IMR-90 (cell line): ENCODE data around the gene CMTM7. TPM values are rescaled to one million over a fixed set of nuclear protein-coding genes. Genes with fewer than 3 reads are reported as not detected.

Experiments used
- ATAC-seq: fragments of 200-7000 bp; cut with Tn5 transposase; 2 replicates; pipeline ENCODE4 v1.9.1; 2020; ENCODE audit warnings: low read depth, mild to moderate bottlenecking, moderate library complexity
- BruUV-seq: library from RNA; stranded (reverse); fragments of 400-500 nt; replicated peaks from 2 replicates; lab custom pipeline; 2021; lab: Mats Ljungman, UMichigan
- CTCF ChIA-PET: fragments of 300-600 bp; formaldehyde crosslinking; extraction: SDS; loops from one replicate; lab custom pipeline; 2021; ENCODE audit warnings: antibody characterized with exemption; lab: Yijun Ruan, JAX
- POLR2A ChIA-PET: fragments of 300-600 bp; sonication (Branson Sonifier 250); formaldehyde crosslinking; loops from one replicate; lab custom pipeline; 2022; ENCODE audit warnings: antibody characterized with exemption; ENCODE audit not compliant: unreplicated experiment; lab: Charles Lee
- DNase-seq: peaks from one replicate; pipeline ENCODE4 v3.0.0; 2013
- H2AFZ ChIP-seq: replicated peaks from 2 replicates; pipeline ENCODE3; 2013; ENCODE audit warnings: low read length, mild to moderate bottlenecking; ENCODE audit not compliant: poor library complexity
- H2AK5ac ChIP-seq: 2 replicates; pipeline ENCODE4 v1.6.1; 2013; ENCODE audit warnings: low read depth, low read length, inconsistent platforms
- H2AK9ac ChIP-seq: replicated peaks from 2 replicates; pipeline ENCODE3; 2013; ENCODE audit warnings: mild to moderate bottlenecking, low read depth, low read length, moderate library complexity; ENCODE audit not compliant: poor library complexity
- H2BK120ac ChIP-seq: 2 replicates; pipeline ENCODE4 v1.6.1; 2013; ENCODE audit warnings: low read depth, low read length, inconsistent platforms
- H2BK15ac ChIP-seq: 3 replicates; pipeline ENCODE4 v1.6.1; 2013; ENCODE audit warnings: low read depth, low read length, inconsistent platforms
- H2BK20ac ChIP-seq: 2 replicates; pipeline ENCODE4 v1.6.1; 2013; ENCODE audit warnings: low read depth, mild to moderate bottlenecking, inconsistent platforms, low read length, moderate library complexity
- H2BK5ac ChIP-seq: 2 replicates; pipeline ENCODE4 v1.6.1; 2013; ENCODE audit warnings: mild to moderate bottlenecking, low read depth, low read length, inconsistent platforms; ENCODE audit not compliant: poor library complexity, severe bottlenecking
- H3K14ac ChIP-seq: replicated peaks from 2 replicates; pipeline ENCODE4 v1.6.1; 2013; ENCODE audit warnings: low read depth, low read length, inconsistent platforms
- H3K18ac ChIP-seq: 2 replicates; pipeline ENCODE4 v1.6.1; 2013; ENCODE audit warnings: low read depth, low read length, control low read depth
- H3K23ac ChIP-seq: 2 replicates; pipeline ENCODE4 v1.6.1; 2013; ENCODE audit warnings: low read depth, low read length, inconsistent platforms
- H3K27ac ChIP-seq: 2 replicates; pipeline ENCODE4 v1.5.1; 2013; ENCODE audit warnings: mild to moderate bottlenecking, control low read depth, low read length; ENCODE audit not compliant: insufficient read depth
- H3K27me3 ChIP-seq: 2 replicates; pipeline ENCODE4 v1.6.1; 2013; ENCODE audit warnings: low read length; ENCODE audit not compliant: control insufficient read depth, insufficient read depth
- H3K36me3 ChIP-seq: 2 replicates; pipeline ENCODE4 v1.6.1; 2013; ENCODE audit warnings: low read length, mixed read lengths; ENCODE audit not compliant: control insufficient read depth, insufficient read depth
- H3K4ac ChIP-seq: 2 replicates; pipeline ENCODE4 v1.6.1; 2013; ENCODE audit warnings: low read depth, low read length, inconsistent platforms
- H3K4me1 ChIP-seq: 2 replicates; pipeline ENCODE4 v1.6.1; 2013; ENCODE audit warnings: low read length, mixed read lengths; ENCODE audit not compliant: control insufficient read depth, insufficient read depth
- H3K4me2 ChIP-seq: 2 replicates; pipeline ENCODE4 v1.6.1; 2013; ENCODE audit warnings: low read depth, mild to moderate bottlenecking, control low read depth, low read length, moderate library complexity
- H3K4me3 ChIP-seq: 2 replicates; pipeline ENCODE4 v1.5.1; 2013; ENCODE audit warnings: low read depth, mild to moderate bottlenecking, control low read depth, low read length, moderate library complexity; ENCODE audit not compliant: insufficient read depth
- H3K56ac ChIP-seq: 2 replicates; pipeline ENCODE4 v1.6.1; 2013; ENCODE audit warnings: low read length, inconsistent platforms; ENCODE audit not compliant: insufficient read depth; ENCODE audit errors: extremely low read depth
- H3K79me1 ChIP-seq, 2 experiments: 2 replicates each; pipeline ENCODE4 v1.6.1; 2013; ENCODE audit warnings: low read length in 2 of 2, inconsistent platforms in 1 of 2, low read depth in 1 of 2
- H3K9ac ChIP-seq: 2 replicates; pipeline ENCODE4 v1.6.1; 2013; ENCODE audit warnings: low read depth, low read length, control low read depth
- H3K9me1 ChIP-seq: 2 replicates; pipeline ENCODE4 v1.6.1; 2013; ENCODE audit warnings: low read length, inconsistent platforms; ENCODE audit not compliant: insufficient read depth
- H3K9me3 ChIP-seq: 2 replicates; pipeline ENCODE4 v1.6.1; 2013; ENCODE audit warnings: low read length; ENCODE audit not compliant: control insufficient read depth, insufficient read depth
- H4K20me1 ChIP-seq: 2 replicates; pipeline ENCODE4 v1.6.1; 2013; ENCODE audit warnings: low read length, inconsistent platforms; ENCODE audit not compliant: insufficient read depth
- H4K5ac ChIP-seq: 2 replicates; pipeline ENCODE4 v1.6.1; 2013; ENCODE audit warnings: mild to moderate bottlenecking, low read depth, low read length, control low read depth
- H4K8ac ChIP-seq, 2 experiments: 2 replicates each; pipeline ENCODE4 v1.6.1; 2013; ENCODE audit warnings: low read depth in 2 of 2, low read length in 2 of 2, control low read depth in 1 of 2, inconsistent platforms in 1 of 2
- H4K91ac ChIP-seq: 2 replicates; pipeline ENCODE4 v1.6.1; 2013; ENCODE audit warnings: low read depth, low read length, inconsistent platforms; ENCODE audit not compliant: insufficient read depth
- BHLHE40 ChIP-seq: fragments of 150-350 bp; IDR thresholded peaks from 2 replicates; pipeline ENCODE4 v1.6.1; 2016; ENCODE audit warnings: mild to moderate bottlenecking, low read depth, low read length
- FOS ChIP-seq: fragments of 150-350 bp; IDR thresholded peaks from 2 replicates; pipeline ENCODE4 v1.6.1; 2016; ENCODE audit warnings: low read depth, low read length
- MAZ ChIP-seq: IDR thresholded peaks from 2 replicates; pipeline ENCODE4 v1.6.1; 2012; ENCODE audit warnings: low read depth, mild to moderate bottlenecking, low read length, improper control_type of control experiment, moderate library complexity, borderline replicate concordance
- POLR2A ChIP-seq: IDR thresholded peaks from 2 replicates; pipeline ENCODE4 v1.6.1; 2012; ENCODE audit warnings: mild to moderate bottlenecking, low read depth, low read length
- RCOR1 ChIP-seq: IDR thresholded peaks from 2 replicates; pipeline ENCODE4 v1.6.1; 2012; ENCODE audit warnings: mild to moderate bottlenecking, low read length, improper control_type of control experiment; ENCODE audit not compliant: insufficient replicate concordance
- WGBS, 2 experiments: methylation state at CpG; one replicate each; pipeline versions ENCODE4 v1.1.5 to v1.1.7; 2013; ENCODE audit warnings: missing lambda C conversion rate in 2 of 2; ENCODE audit not compliant: insufficient read length in 1 of 2; ENCODE audit errors: extremely low coverage in 2 of 2; 5-methylcytosine and 5-hydroxymethylcytosine counted together
- dilution Hi-C: fragments of 300-500 bp; cut with HindIII; formaldehyde crosslinking; loops from one replicate; pipeline ENCODE4 v1.14.3; 2018; ENCODE audit warnings: low sequenced_read_pairs; ENCODE audit not compliant: unreplicated experiment
- in situ Hi-C: fragments of 300-500 bp; cut with MboI; formaldehyde crosslinking; loops from 3 replicates; pipeline ENCODE4 v1.14.3; 2019; ENCODE audit warnings: low sequenced_read_pairs, inconsistent platforms, mixed read lengths
- intact Hi-C: fragments of 100-400 bp; cut with micrococcal nuclease; formaldehyde crosslinking; loops from 2 replicates; pipeline ENCODE4 v1.10.0; 2022
- polyA plus RNA-seq, 3 experiments: library from polyadenylated mRNA; depleted of rRNA; stranded (reverse); fragments of >200 nt; gene quantifications; 2 replicates each; pipeline ENCODE4 v1.2.3, GENCODE V29; 2012; ENCODE audit warnings: low replicate concordance in 1 of 3
- total RNA-seq: library from RNA; depleted of rRNA; stranded (reverse); fragments of >200 nt; gene quantifications from 2 replicates; pipeline ENCODE4 v1.2.3, GENCODE V29; 2012
- TF ChIP-seq, protein P1 (sequence below): fragments of 150-350 bp; IDR thresholded peaks from 2 replicates; pipeline ENCODE4 v1.6.1; 2017; ENCODE audit warnings: mild to moderate bottlenecking, antibody characterized with exemption, low read length, low read depth

CMTM7 gene
- total and polyA plus RNA-seq, 2 of the 4 experiments (the other 2 are of a cell fraction): 3.4 to 31.4 TPM

DNA sequence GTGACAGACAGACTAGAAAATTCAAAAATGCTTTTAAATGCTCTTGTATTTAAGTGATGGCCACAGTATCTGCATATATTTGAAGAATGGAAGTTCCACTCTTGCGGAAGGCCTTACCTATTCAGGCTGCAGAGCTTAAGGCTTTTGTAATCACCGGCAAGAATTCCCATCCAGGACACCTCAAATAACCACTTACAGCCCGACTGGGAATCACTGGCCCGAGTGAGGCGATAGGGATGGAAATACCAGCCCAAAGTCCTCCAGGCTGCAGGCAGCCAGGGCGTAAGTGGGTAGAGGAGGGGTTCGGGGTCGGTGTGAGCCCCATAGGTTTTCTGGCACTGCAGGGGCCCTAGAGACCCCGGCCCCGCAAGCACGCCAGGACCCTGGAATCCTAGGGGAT lies 9.5 kb downstream of the CMTM7 start:
- DNase-seq (no peak), ATAC-seq (peak; percentile 38)
- no peak for TF ChIP-seq RCOR1
- no peak for TF ChIP-seq MAZ
- no peak for TF ChIP-seq FOS
- no peak for TF ChIP-seq BHLHE40
- TF ChIP-seq, protein P1, sequence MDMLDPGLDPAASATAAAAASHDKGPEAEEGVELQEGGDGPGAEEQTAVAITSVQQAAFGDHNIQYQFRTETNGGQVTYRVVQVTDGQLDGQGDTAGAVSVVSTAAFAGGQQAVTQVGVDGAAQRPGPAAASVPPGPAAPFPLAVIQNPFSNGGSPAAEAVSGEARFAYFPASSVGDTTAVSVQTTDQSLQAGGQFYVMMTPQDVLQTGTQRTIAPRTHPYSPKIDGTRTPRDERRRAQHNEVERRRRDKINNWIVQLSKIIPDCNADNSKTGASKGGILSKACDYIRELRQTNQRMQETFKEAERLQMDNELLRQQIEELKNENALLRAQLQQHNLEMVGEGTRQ: no peak
- no peak for TF ChIP-seq POLR2A
- peaks cover 6% of the 10 kb centered on the region for H3K9me1 ChIP-seq
- peak overlapping the region; percentile 70 for H4K5ac ChIP-seq
- H2AK5ac ChIP-seq: peak overlapping the region; percentile 27; the same call in 1 of the 2 replicates
- peak overlapping the region; percentile 77 for H3K4ac ChIP-seq
- H2BK20ac ChIP-seq: no peak overlapping the region
- H3K4me2 ChIP-seq: peak overlapping the region; percentile 82
- H3K9me3 ChIP-seq: no peaks in the 10 kb centered on the region
- in situ Hi-C loops: no loop called here
- peaks cover 14 to 52% of the 10 kb centered on the region in 2 experiments for H3K79me1 ChIP-seq
- ChIA-PET POLR2A (no interaction called here), CTCF (no interaction called here)
- peak overlapping the region; percentile 66 for H3K27ac ChIP-seq
- H2BK15ac ChIP-seq: no peak overlapping the region
- H3K9ac ChIP-seq: peak overlapping the region; percentile 6
- peak overlapping the region; percentile 38 for H3K4me3 ChIP-seq
- peak overlapping the region; percentile 62; the same call in 1 of the 2 replicates for H2BK120ac ChIP-seq
- peak overlapping the region; percentile 22; the same call in 1 of the 2 replicates for H3K18ac ChIP-seq
- peak overlapping the region; percentile 48; the same call in 1 of the 2 replicates for H3K23ac ChIP-seq
- H3K56ac ChIP-seq: 0 out of 2 replicates have a peak overlapping the region, but pooled peaks have one; percentile 32
- no peaks in the 10 kb centered on the region for H4K20me1 ChIP-seq
- H3K27me3 ChIP-seq: no peaks in the 10 kb centered on the region
- peak overlapping the region; percentile 57 for H2BK5ac ChIP-seq
- dilution Hi-C loops: no loop called here
- no peaks in the 10 kb centered on the region for H3K36me3 ChIP-seq
- BruUV-seq: no TSS peak
- peak overlapping the region; percentile 87 to 94 for H4K8ac ChIP-seq
- intact Hi-C loops: loop anchor here (5.0 kb wide), 1 partner anchor 51 kb away; no protein-coding TSS in a partner anchor
- H3K4me1 ChIP-seq: peaks cover 5% of the 10 kb centered on the region
- WGBS, 2 experiments: 20% methylated on average over 3 of the region's 11 CpGs; no CpG with 5 or more reads in 1 of the 2 experiments
- peak overlapping the region; percentile 86 for H2AK9ac ChIP-seq
- peak overlapping the region; percentile 80 for H4K91ac ChIP-seq
- peak overlapping the region; percentile 92 for H2AFZ ChIP-seq
- H3K14ac ChIP-seq: peak overlapping the region; percentile 2
